GM04504 (cell line): ENCODE results near the gene RNF121.

Experiments
- DNase-seq: peaks from one replicate; pipeline ENCODE4 v3.0.0-alpha.2; 2012; ENCODE audit warnings: low read depth

Gene RNF121

DNA sequence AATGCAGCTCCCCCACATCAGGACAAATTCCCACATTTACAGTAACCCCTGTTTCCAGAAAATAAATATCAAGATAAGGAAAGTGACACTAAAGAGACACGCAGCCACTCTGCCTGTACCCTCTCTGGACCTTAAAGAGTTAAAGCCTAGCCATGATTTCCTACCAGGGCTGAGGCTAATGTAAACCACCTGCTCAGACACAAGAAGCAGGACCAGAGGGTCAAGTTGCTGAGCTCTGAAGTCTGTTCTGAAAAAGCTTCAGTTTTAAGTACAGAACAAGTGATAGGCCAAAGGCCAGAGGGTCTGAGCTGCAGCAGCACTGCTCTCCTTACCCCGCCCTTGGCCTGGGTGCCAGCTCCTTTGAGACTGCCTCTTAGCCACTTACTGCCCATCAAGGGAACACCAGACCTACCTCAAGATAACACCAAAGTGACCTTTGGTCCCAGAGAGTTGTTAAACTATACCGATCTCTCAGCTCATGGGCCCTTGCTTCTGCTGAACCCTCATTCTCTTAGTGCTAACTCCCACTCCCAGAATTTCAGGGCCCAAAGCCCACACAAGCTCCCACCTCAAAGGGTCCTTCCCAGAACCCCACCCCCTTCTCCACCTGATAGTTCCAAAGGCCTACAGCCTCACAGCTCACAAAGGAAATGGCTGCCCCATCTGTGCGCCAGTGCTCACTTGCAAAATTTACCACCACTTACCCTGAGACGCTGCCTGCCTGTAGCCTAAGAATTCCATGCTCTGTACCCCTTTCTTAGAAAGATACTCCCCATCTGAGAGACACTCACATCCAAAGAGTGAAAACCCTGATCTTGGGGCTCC, 110.4 kb downstream of the RNF121 start:
- DNase-seq, result no peak

DNA sequence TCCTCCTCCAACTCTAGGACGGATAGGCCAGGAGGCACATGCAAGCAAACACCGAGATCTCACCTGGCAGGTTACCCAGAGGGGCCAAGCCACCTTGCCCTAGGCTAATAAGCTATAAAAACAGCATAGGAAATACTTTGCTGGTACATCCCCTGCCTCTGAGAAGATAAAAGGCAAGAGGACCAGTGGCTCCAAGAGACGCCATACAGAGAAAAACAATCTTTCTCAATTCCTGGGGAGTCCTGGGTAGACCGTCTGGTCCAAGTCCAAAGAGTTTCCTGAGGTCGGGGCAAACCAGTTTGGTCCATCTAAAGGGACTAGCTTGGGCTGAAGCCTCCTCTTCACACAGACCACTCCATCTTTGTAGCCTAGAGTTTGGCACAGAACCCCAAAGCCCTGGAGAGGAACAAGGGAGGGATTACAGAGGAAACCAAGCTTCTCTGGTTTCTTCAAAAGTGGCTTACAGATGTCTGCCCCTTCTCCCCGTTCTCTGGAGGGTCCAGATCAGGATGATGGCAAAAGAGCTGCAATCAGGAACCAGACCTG, 111.1 kb downstream of the RNF121 start:
- no peak for DNase-seq

GRCh38 chr11:72040491-72041363, 111.9 kb downstream of the RNF121 start:
- peak; percentile 87 for DNase-seq

- DNase-seq, result peak; percentile 63
Observed at GRCh38 chr11:72041364-72042063, 112.7 kb downstream of the RNF121 start.

GRCh38 chr11:72042064-72042745, 113.4 kb downstream of the RNF121 start:
- DNase-seq, result no peak

DNA sequence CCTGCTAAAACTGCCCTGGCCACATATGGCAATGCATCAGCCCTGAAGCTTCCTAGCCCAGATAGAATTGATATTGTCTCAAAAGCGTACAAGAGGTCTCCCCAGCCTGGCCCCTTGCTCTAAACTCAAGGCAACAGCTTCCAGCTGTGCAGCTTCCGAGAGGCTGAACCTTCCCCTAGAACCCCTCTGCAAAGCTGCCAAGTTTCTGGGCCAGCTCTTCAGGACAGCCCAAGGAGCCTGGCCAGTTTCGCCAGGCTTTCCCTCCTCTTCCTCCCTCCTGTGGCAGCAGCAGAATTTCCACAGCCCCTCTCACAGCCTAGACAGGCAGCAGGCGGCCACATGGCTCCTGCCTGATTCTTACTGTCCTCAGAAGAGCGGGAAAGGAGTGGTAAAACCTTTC, 117.0 kb downstream of the RNF121 start:
- no peak for DNase-seq
